H1 (cell line): ENCODE measurements around the gene PLXNA4.

ENCODE experiments used
- EP300 ChIP-seq, 2 experiments: IDR thresholded peaks; 1 replicate in 1 of 2; 2 replicates in 1 of 2; pipeline ENCODE4 v1.6.1; 2011 to 2012; ENCODE audit warnings: low read depth in 2 of 2, low read length in 2 of 2, mild to moderate bottlenecking in 2 of 2, borderline replicate concordance in 1 of 2, inconsistent platforms in 1 of 2, moderate library complexity in 1 of 2
- GABPA ChIP-seq: IDR thresholded peaks from 2 replicates; pipeline ENCODE4 v1.6.1; 2011; ENCODE audit warnings: mild to moderate bottlenecking, low read length, moderate library complexity, borderline replicate concordance; ENCODE audit not compliant: insufficient read depth
- MAFK ChIP-seq: IDR thresholded peaks from 2 replicates; pipeline ENCODE4 v1.6.1; 2012; ENCODE audit warnings: low read depth, mild to moderate bottlenecking, improper control_type of control experiment, low read length
- POLR2A ChIP-seq, 2 experiments: IDR thresholded peaks; 1 replicate in 1 of 2; 2 replicates in 1 of 2; pipeline ENCODE4 v1.6.1; 2011; ENCODE audit warnings: low read depth in 2 of 2, low read length in 2 of 2, mild to moderate bottlenecking in 2 of 2; ENCODE audit errors: control extremely low read depth in 1 of 2
- SIRT6 ChIP-seq: IDR thresholded peaks from one replicate; pipeline ENCODE4 v1.7.1; 2012; ENCODE audit warnings: low read length, inconsistent platforms
- SUZ12 ChIP-seq: fragments of 200-600 bp; sonication (generic); IDR thresholded peaks from 2 replicates; pipeline ENCODE4 v1.6.1; 2012; ENCODE audit warnings: mild to moderate bottlenecking, inconsistent platforms, low read length, moderate library complexity, mixed read lengths
- YY1 ChIP-seq: IDR thresholded peaks from 2 replicates; pipeline ENCODE4 v1.6.1; 2011; ENCODE audit warnings: low read depth, mild to moderate bottlenecking, low read length
- ZNF274 ChIP-seq: IDR thresholded peaks from 2 replicates; pipeline ENCODE4 v1.7.0; 2012; ENCODE audit warnings: low read length, borderline replicate concordance; ENCODE audit errors: extremely low read depth
- TF ChIP-seq, protein P1 (sequence below), 3 experiments: IDR thresholded peaks; 1 replicate in 2 of 3; 2 replicates in 1 of 3; pipeline versions ENCODE4 v1.5.1 to v1.6.1; 2011; ENCODE audit warnings: low read length in 3 of 3, mild to moderate bottlenecking in 3 of 3, inconsistent platforms in 2 of 3, low read depth in 1 of 3, moderate library complexity in 1 of 3; ENCODE audit not compliant: insufficient read depth in 1 of 3; ENCODE audit errors: control extremely low read depth in 1 of 3

DNA sequence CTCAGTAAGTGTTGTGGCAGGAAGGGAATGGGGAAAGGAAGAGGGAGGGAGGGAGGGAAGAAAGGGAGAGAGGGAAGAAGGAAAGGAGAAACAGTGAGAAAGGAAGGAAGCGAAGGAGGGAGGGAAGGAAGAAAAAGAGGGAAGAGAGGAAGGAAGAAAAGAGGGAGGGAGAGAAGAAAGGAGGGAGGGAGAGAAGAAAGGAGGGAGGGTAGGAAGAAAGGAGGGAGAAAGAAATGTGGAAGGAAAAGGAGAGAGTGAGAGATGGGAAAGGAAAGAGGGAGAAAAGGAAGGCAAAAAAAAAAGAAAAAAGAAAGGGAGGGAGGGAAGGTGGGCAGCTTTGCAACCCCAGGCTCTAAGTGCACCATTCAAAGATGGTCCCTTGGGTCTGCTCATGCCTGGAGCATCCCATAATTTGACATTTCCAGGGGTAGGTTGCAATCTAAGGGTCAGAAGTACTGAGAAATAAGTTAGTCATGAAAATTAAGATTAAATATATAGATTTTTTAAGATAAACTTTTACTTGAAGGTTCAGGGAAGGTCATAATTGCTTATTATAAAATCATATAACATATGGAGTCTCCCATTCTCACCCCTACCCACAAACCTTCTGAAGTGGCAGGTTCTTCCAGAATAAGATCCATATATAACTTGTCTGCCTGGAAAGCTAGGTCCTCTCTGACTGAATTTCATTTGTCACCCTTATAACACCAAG, 249.2 kb downstream of the PLXNA4 start:
- TF ChIP-seq POLR2A (IDR thresholded peaks at IDR 0.05; ENCODE audit: control extremely low read depth in 1 of 2, low read depth in 2 of 2, low read length in 2 of 2) (no peak), ZNF274 (no peak), YY1 (no peak), EP300 (IDR thresholded peaks at IDR 0.05; ENCODE audit: borderline replicate concordance in 1 of 2, low read depth in 2 of 2, low read length in 2 of 2) (no peak), SUZ12 (no peak), SIRT6 (no peak), MAFK (no peak), GABPA (no peak)
- TF ChIP-seq, protein P1, sequence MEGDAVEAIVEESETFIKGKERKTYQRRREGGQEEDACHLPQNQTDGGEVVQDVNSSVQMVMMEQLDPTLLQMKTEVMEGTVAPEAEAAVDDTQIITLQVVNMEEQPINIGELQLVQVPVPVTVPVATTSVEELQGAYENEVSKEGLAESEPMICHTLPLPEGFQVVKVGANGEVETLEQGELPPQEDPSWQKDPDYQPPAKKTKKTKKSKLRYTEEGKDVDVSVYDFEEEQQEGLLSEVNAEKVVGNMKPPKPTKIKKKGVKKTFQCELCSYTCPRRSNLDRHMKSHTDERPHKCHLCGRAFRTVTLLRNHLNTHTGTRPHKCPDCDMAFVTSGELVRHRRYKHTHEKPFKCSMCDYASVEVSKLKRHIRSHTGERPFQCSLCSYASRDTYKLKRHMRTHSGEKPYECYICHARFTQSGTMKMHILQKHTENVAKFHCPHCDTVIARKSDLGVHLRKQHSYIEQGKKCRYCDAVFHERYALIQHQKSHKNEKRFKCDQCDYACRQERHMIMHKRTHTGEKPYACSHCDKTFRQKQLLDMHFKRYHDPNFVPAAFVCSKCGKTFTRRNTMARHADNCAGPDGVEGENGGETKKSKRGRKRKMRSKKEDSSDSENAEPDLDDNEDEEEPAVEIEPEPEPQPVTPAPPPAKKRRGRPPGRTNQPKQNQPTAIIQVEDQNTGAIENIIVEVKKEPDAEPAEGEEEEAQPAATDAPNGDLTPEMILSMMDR (IDR thresholded peaks at IDR 0.05; ENCODE audit: control extremely low read depth in 1 of 3, insufficient read depth in 1 of 3, low read depth in 1 of 3, low read length in 3 of 3) = no peak
